ENCODE data around the gene PTGES2. TPM values are rescaled to one million over a fixed set of nuclear protein-coding genes. Genes with fewer than 3 reads are reported as not detected.
"Not testable (repeated sequence)": the region's sequence is repeated elsewhere in the genome, so short reads cannot be mapped to it uniquely, and the experiment has no call there.

Gene PTGES2
- total RNA-seq, 1 donor from 2014 or later = 58.5 TPM

DNA sequence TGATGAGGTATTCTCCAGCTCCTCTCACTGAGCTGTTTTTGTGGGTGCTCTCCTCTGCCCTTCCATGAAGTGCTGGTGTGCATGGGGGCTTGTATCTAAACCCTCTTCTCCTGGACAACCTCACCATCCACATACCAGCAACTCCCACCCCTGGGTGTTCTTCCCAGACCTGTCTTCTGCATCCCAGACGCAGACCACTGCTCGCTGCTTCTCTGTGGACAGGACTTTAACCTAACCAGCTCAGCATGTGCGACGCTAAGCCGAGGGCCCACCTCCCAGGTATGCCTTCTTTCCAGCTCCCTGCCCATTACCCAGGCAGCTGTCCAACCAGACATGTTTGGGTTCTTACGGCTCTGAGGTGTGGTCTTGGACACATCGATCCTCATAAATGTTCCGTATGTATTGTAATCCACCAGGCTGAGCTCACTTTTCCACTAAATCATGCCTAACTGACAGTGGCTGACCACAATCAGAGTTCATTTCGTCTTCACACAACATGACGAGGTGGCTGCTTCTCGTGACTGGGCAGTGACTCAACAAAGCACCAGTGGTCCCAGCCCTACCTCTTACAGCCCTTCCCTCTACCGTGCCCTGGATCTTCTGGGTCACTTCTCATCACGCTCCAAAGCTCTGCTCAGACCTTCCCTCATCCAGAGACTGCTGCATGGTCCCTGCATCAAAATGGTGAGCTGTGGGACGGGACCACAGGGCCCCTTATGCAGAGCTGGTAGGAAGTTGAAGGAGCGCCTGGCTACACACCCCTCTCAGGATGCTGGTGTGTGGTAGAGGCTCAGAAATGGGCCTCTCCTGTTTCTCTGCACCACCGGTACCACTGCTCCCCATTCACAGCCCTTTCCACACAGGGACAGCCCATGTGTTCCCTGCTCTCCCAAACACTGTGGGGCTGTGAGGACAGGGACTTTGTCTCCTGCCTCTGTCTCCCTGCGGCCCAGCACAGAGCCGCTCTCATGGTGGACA lies 9.6 kb upstream of the PTGES2 start:
- no peak for TF ChIP-seq CTCF (conservative IDR thresholded peaks at IDR 0.05; ENCODE audit: low read depth, low read length)
- peak; percentile 73 for DNase-seq (ENCODE audit: low read depth)
- H3K4me3 ChIP-seq (ENCODE audit: low read depth, low read length) = no peak overlapping the region

DNA sequence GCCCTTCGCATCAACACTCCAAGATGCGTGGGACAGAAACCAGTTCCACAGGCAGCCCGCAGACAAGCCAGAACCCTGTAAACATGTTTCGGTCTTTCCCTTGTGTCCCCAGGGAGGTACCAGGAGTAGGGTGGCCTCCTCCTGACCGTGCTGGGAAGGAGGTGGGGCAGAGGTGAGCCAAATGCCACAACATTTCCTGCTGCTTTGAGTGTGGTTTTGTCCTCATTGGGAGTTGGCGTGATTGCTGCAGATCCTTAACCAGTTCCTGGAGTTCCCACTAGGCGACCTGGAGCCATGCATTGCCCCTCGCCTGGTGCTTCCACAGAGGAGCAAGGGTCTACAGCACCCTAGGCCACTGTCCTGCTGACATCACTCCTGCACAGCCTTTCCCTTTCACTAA lies 8.0 kb upstream of the PTGES2 start:
- H3K4me3 ChIP-seq (ENCODE audit: low read depth, low read length); DNase-seq (ENCODE audit: low read depth): not testable (repeated sequence)

DNA sequence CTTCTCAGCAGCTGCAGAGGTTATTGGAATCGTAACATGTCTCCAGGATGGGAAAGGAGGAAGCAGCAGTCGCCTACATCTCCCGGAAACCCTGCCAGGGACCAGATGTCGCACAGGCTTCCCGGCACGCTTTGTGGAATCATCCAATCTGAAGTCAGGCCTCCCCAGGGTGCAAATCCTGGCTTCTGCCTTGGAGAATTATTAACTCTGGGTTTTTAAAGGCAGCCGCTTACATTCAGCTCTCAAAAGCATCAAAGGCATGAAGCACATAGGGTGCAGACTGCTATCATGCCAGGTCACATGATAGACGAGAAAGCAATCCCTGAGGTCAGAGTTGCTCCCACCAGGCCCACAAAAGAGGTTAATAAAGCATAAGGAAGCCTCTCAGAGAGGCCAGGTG lies 4.6 kb upstream of the PTGES2 start:
- not testable (repeated sequence) for DNase-seq (ENCODE audit: low read depth); H3K4me3 ChIP-seq (ENCODE audit: low read depth, low read length)

- DNase-seq (ENCODE audit: low read depth); H3K4me3 ChIP-seq (ENCODE audit: low read depth, low read length): not testable (repeated sequence)
Measured at GRCh38 chr9:128131346-128131745, 3.8 kb upstream of the PTGES2 start.

- H3K4me3 ChIP-seq (ENCODE audit: low read depth, low read length); DNase-seq (ENCODE audit: low read depth): not testable (repeated sequence)
Measured at GRCh38 chr9:128130651-128131050, 3.1 kb upstream of the PTGES2 start.

GRCh38 chr9:128129976-128130590 lies 2.6 kb upstream of the PTGES2 start:
- not testable (repeated sequence) for H3K4me3 ChIP-seq (ENCODE audit: low read depth, low read length); DNase-seq (ENCODE audit: low read depth)
- peak; percentile 12 for TF ChIP-seq CTCF (conservative IDR thresholded peaks at IDR 0.05; ENCODE audit: low read depth, low read length)

DNA sequence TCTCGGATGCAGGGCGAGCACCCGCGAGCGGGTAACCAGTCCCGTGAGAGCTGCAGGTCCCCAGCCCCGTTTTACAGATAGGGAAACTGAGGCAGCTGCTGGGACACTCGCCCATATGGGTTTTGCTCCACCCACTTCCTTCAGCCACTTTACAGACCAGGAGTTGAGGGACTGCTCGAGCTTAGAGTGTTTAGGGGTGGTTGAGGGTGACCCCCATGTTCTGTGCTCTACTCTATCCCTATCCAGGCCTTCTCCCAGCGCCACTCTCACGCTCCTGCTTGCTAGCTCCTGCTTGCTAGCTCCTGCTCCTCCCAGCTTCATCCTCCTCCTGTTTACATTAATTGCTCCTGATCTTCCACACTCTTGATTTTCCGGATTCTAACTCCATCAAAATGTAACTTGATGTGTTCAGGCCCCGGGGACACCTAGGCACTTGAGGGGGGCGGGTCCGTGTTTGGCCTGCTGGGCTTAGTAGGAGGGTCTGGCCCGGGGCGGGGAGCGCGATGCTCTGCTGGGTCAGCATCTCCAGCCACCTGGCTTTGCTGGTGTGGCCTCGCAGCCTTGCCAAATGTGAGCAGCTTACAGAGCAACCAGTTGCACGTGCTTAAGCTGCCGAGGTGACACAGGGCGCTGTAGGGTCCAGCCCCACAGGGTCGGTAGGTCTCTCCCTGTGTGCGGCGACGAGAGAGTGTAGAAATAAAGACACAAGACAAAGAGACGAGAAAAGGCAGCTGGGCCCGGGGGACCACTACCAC lies 1.5 kb upstream of the PTGES2 start:
- no peak for DNase-seq (ENCODE audit: low read depth)
- peak overlapping the region; percentile 68 for H3K4me3 ChIP-seq (ENCODE audit: low read depth, low read length)
- TF ChIP-seq CTCF (conservative IDR thresholded peaks at IDR 0.05; ENCODE audit: low read depth, low read length) = no peak

GRCh38 chr9:128127990-128128835 lies 684 bp upstream of the PTGES2 start:
- peak overlapping the region; percentile 68 for H3K4me3 ChIP-seq (ENCODE audit: low read depth, low read length)
- no peak for TF ChIP-seq CTCF (conservative IDR thresholded peaks at IDR 0.05; ENCODE audit: low read depth, low read length)
- DNase-seq (ENCODE audit: low read depth) = no peak

All from epithelial cell of proximal tubule (primary cell).